Erythroblast (primary cell): ENCODE results near the gene PSMG2.

Source experiments
- DNase-seq, 2 experiments: peaks; one replicate each; lab custom pipeline; 2025; lab: John Stamatoyannopoulos, UW
- GATA1 ChIP-seq: IDR thresholded peaks from 2 replicates; pipeline ENCODE4 v1.6.1; 2011; ENCODE audit warnings: low read depth, mild to moderate bottlenecking, control low read depth, low read length, moderate library complexity
- POLR2A ChIP-seq: IDR thresholded peaks from 2 replicates; pipeline ENCODE4 v1.6.1; 2011; ENCODE audit warnings: mild to moderate bottlenecking, low read length

The PSMG2 gene, protein sequence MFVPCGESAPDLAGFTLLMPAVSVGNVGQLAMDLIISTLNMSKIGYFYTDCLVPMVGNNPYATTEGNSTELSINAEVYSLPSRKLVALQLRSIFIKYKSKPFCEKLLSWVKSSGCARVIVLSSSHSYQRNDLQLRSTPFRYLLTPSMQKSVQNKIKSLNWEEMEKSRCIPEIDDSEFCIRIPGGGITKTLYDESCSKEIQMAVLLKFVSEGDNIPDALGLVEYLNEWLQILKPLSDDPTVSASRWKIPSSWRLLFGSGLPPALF

DNA sequence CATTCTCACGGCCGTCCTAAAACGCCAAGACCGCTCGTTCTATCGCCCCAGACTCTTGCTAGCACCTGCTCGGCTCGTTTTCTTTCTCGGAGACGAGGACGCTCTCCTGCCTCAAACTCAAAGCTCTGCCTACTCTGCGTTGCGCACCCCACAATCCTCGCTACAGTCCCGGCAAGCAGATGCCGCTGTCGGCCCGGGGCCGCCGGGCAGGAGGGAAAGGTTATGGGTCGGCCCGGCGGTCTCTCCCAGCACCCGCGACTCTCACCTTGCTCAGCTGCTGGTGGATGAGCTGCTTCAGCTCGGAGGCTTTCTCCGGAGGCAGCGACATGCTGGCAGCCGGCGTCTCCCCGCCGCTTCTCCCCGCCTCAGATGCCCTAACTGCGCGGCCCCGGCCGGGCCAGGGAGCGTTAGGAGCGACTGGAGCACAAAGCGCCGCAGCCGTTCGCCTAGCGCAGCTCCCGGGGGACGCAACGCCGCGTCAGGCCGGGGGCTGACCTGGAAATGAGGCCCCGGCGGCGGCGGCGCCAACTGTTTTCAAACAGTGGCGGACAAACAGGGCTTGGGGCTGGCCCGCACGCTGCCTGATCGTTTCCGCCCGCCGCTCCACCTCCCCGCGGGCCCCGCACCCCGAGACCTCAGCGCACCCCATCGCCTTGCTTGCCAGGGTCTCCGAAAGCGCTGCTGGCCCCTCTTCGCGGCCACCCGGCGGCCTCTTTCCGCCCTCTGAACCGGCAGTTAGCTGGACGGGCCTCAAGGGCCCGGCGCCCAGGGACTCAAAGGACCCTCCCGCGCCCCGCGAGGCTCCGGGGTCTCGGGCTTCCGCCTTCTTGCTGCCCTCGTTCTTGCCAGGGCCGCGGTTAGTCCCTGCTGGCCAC is at the start of gene PSMG2, which contains the start of gene CEP76:
Gene PSMG2 (plus strand): TSS at position 822 of the 875 bp plus-strand sequence. CDS start 66 bp downstream, outside the sequence.
Gene CEP76 (minus strand): TSS at position 503 of the 875 bp plus-strand sequence. CDS start 175 bp downstream, at position 328.
- TF ChIP-seq POLR2A: peak; percentile 92
- TF ChIP-seq GATA1: no peak
- DNase-seq: peak; percentile 94 to 97

GRCh38 chr18:12654971-12655370 is 47.9 kb upstream of the PSMG2 start:
- no peak for DNase-seq
- TF ChIP-seq GATA1: no peak
- no peak for TF ChIP-seq POLR2A

GRCh38 chr18:12656605-12656937 is 46.3 kb upstream of the PSMG2 start:
- peak in 1 of 2 experiments; percentile 57 for DNase-seq
- TF ChIP-seq GATA1: no peak
- TF ChIP-seq POLR2A: no peak

DNA sequence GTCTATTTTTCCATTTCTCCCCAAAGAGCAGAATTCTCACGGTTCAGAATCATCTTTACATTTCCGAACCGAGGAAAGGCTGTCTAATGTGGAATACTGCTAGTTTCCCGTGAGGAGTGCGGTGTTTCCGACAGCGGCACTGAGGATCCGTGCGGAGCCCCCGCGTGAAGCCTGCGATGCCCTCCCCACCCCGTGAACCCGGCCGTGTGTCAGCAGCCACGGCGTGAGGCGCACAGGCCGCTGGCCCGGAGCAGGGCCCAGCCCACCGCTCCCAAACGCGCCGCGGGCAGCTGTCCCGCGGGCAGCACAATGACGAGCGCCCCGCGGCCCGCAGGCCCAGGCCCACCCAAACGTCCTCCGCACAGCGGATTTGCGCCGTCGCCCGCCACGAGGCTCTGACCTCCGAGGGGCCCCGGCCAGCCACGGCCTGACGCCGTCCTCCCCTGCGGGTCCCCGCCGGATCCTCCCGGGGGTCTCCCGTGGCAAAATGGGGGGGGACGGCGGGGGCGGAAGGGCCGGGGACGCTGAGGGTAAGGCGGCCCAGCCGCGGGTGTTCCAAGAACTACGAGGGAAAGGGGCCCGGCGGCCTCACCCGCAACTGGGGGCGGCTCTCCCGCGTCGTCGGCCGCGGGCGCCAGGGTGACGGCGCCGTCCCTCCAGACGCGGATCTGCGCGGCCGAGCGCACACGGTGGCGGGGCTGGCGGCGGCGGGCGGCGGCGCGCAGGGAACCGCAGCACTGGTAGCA is 45.7 kb upstream of the PSMG2 start:
- DNase-seq: peak; percentile 68 to 79
- TF ChIP-seq GATA1: no peak
- no peak for TF ChIP-seq POLR2A

GRCh38 chr18:12657684-12658425 is 45.0 kb upstream of the PSMG2 start, which contains the start of gene SPIRE1:
Gene SPIRE1 (minus strand): TSS chr18:12658107. CDS start chr18:12657866, 241 bp downstream.
- DNase-seq: peak; percentile 77 to 84
- no peak for TF ChIP-seq GATA1
- TF ChIP-seq POLR2A: no peak

DNA sequence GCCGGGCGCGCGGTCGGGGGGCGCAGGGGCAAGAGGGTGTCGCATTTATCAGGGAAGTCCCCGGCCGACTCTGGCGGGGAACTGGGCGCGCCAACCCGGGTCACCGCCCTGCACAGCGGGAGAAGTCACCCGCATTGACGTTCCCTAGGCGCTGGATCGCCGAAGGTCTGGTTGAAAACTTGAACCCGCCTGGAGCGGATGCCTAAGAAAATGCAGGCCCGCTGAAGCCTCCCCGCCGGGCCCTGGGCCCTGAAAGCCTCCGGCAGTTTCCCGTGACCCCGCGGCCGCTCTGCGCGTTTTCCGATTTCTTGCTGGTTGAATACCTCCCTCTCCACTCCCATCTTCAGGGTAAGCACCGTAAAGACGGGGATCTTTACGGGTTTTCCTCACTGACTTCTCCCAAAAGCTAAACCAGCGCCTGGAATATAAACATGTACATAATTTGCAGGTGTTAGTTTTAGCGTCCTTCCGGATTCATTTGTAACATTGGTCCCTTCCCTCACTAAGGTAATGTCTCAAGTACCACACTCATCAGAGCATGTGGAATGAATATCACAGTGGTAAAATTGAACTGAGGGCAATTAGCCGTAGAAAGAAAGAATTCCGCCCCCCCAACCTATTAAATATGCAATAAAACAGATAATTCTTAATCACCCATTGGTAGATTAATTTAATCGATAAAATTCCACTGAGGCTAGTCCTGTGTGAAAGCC is 44.3 kb upstream of the PSMG2 start:
- TF ChIP-seq GATA1 (no peak), POLR2A (no peak)
- DNase-seq: peak; percentile 77 to 81

DNA sequence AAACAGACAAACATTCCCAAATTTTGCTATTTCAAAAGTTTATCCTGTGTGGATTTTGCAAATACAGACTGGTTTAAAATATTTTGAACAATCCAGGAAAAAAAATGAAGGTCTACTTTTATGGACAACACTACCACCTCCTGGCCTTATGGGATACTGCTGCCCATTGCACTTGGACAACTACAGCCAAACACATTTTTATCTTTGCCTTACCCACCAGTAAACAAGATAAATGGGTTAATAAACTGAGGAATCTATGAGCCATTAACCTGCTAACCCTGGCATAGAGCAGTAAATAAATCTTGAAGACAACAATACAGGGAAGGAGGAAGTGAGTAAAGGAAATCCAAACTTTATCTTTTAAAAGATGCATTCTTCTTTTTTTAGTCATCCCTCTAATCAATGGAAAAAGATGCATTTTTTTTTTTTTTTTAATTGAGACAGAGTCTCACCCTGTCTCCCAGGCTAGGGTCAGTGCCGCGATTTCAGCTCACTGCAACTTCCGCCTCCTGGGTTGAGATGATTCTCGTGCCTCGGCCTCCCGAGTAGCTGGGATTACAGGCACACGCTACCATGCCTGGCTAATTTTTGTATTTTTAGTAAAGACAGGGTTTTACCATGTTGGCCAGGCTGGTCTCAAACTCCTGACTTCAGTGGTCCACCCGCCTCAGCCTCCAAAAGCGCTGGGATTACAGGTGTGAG is 42.8 kb upstream of the PSMG2 start:
- peak; percentile 79 to 90 for DNase-seq
- TF ChIP-seq POLR2A (no peak), GATA1 (no peak)

DNA sequence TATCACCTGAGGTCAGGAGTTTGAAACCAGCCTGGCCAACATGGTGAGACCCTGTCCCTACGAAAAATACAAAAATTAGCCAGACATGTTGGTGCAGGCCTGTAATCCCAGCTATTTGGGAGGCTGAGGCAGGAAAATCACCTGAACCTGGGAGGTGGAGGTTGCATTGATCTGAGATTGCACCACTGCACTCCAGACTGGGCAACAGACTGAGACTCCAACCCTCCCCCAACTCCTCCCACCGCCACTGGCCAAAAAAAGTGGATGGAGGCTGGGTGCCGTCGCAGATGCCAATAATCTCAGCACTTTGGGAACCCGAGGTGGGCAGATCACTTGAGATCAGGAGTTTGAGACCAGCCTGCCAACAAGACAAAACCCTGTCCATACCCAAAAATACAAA is 34.8 kb upstream of the PSMG2 start:
- DNase-seq: no peak
- TF ChIP-seq GATA1 (no peak), POLR2A (no peak)

DNA sequence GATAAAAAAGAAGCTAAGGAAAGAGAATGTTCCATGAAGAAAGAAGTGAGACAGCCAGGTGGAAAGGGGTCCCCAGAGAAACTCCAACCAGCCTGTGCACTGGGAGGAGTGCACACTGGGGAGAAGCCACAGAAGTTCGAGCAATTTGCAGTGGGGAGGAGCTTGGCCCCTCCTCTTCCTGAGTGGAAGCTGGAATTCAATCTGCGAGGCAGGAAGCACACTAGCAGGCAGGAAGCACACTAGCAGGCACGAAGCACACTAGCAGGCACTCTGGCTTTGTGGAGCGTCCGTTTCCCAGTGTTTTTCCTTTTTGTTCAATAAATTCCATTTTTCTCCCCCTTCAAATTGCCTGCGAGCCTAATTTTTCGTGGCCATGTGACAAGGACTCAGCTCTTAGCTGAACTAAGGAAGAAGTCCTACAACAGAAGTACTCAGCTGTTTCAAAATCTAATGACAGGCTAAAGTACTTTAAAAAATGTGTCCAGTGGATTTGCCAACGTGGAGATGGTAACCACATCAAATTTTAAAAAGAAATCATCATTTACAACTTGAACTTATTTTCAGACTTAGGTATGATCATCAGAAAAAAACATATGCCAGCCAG is 23.6 kb upstream of the PSMG2 start:
- no peak for DNase-seq
- no peak for TF ChIP-seq POLR2A
- TF ChIP-seq GATA1: no peak

GRCh38 chr18:12686100-12686499 is 16.7 kb upstream of the PSMG2 start:
- TF ChIP-seq POLR2A: no peak
- TF ChIP-seq GATA1: no peak
- DNase-seq: peak; percentile 49 to 52

- no peak for DNase-seq
- no peak for TF ChIP-seq POLR2A
These were observed 13.5 kb upstream of the PSMG2 start for GRCh38 chr18:12689256-12689850.

- TF ChIP-seq GATA1: no peak
- no peak for TF ChIP-seq POLR2A
- DNase-seq: no peak
These were observed 10.6 kb upstream of the PSMG2 start for GRCh38 chr18:12692206-12692605.
